HT-29 (cell line): ENCODE data around the gene RAG1. TPM values are rescaled to one million over a fixed set of nuclear protein-coding genes. Genes with fewer than 3 reads are reported as not detected.

Experiments
- DNase-seq: peaks from one replicate; pipeline ENCODE4 v3.0.0-alpha.2; 2015; ENCODE audit warnings: low spot score
- total RNA-seq: library from RNA; depleted of rRNA; stranded (reverse); fragments of >200 nt; shearing (Covaris generic); gene quantifications from 2 replicates; pipeline ENCODE4 v1.2.3, GENCODE V29; 2014

Gene RAG1
- total RNA-seq, 1 experiment from 2014 or later, result 0.18 TPM

GRCh38 chr11:36590513-36590912, 22.7 kb downstream of the RAG1 start:
- DNase-seq, result no peak

- no peak for DNase-seq
Observed at GRCh38 chr11:36591433-36591832, 23.6 kb downstream of the RAG1 start.

GRCh38 chr11:36594316-36594989, 26.6 kb downstream of the RAG1 start, which contains the start of gene IFTAP:
Gene IFTAP (plus strand): TSS chr11:36594502. CDS start chr11:36610104, 15,602 bp downstream.
- peak; percentile 95 for DNase-seq

GRCh38 chr11:36596880-36597279, 29.1 kb downstream of the RAG1 start:
- DNase-seq, result no peak

GRCh38 chr11:36598051-36598450, 30.2 kb downstream of the RAG1 start, which contains the start of gene RAG2:
Gene RAG2 (minus strand): TSS chr11:36598236. CDS start chr11:36594168, 4,068 bp downstream.
- no peak for DNase-seq

- no peak for DNase-seq
Observed at GRCh38 chr11:36600180-36600579, 32.4 kb downstream of the RAG1 start.

GRCh38 chr11:36601155-36601554, 33.3 kb downstream of the RAG1 start:
- DNase-seq, result no peak

- no peak for DNase-seq
Observed at GRCh38 chr11:36602135-36602534, 34.3 kb downstream of the RAG1 start.

GRCh38 chr11:36605221-36606216, 37.7 kb downstream of the RAG1 start:
- no peak for DNase-seq

- no peak for DNase-seq
Observed at GRCh38 chr11:36608491-36609199, 40.8 kb downstream of the RAG1 start.

- no peak for DNase-seq
Observed at GRCh38 chr11:36609383-36609782, 41.6 kb downstream of the RAG1 start.

- no peak for DNase-seq
Observed at GRCh38 chr11:36615826-36616225, 48.0 kb downstream of the RAG1 start.

- DNase-seq, result no peak
Observed at GRCh38 chr11:36617543-36618362, 49.9 kb downstream of the RAG1 start.

GRCh38 chr11:36618363-36619047, 50.7 kb downstream of the RAG1 start:
- DNase-seq, result no peak

- DNase-seq, result no peak
Observed at GRCh38 chr11:36619502-36619901, 51.7 kb downstream of the RAG1 start.

GRCh38 chr11:36620246-36620645, 52.4 kb downstream of the RAG1 start:
- no peak for DNase-seq

GRCh38 chr11:36622431-36623136, 54.8 kb downstream of the RAG1 start:
- DNase-seq, result peak; percentile 67

- no peak for DNase-seq
Observed at GRCh38 chr11:36623494-36623893, 55.7 kb downstream of the RAG1 start.

- no peak for DNase-seq
Observed at GRCh38 chr11:36627006-36627405, 59.2 kb downstream of the RAG1 start.

GRCh38 chr11:36627471-36627870, 59.7 kb downstream of the RAG1 start:
- no peak for DNase-seq
